Mononuclear cell (primary cell): Measurements from ENCODE around the gene REEP5. TPM values are rescaled to one million over a fixed set of nuclear protein-coding genes. Genes with fewer than 3 reads are reported as not detected.
"Not testable (repeated sequence)": the region's sequence is repeated elsewhere in the genome, so short reads cannot be mapped to it uniquely, and the experiment has no call there.

Experiments used
- H3K27me3 ChIP-seq: 2 replicates; pipeline ENCODE4 v1.6.0; 2011; ENCODE audit warnings: low read length, control low read depth; ENCODE audit not compliant: insufficient read depth
- H3K4me1 ChIP-seq: 2 replicates; pipeline ENCODE4 v1.5.1; 2011; ENCODE audit warnings: mild to moderate bottlenecking, low read length, control low read depth; ENCODE audit not compliant: insufficient read depth
- H3K4me3 ChIP-seq: 2 replicates; pipeline ENCODE4 v1.5.1; 2011; ENCODE audit warnings: mild to moderate bottlenecking, low read length, moderate library complexity
- H3K9me3 ChIP-seq: 2 replicates; pipeline ENCODE4 v1.5.1; 2011; ENCODE audit warnings: low read depth, mild to moderate bottlenecking, control low read depth, low read length
- total RNA-seq: library from RNA; depleted of rRNA; stranded (reverse); fragments of >200 nt; gene quantifications from one replicate; pipeline ENCODE4 v1.2.3, GENCODE V29; 2012

The REEP5 gene
- total RNA-seq = 13.1 TPM

- peaks cover 76% of the 10 kb centered on the region for H3K4me1 ChIP-seq
- H3K9me3 ChIP-seq = no peaks in the 10 kb centered on the region
- H3K27me3 ChIP-seq = no peaks in the 10 kb centered on the region
- H3K4me3 ChIP-seq = peak within 1 kb of the TSS; percentile 94
Measured at GRCh38 chr5:112921833-112922817, at the start of gene REEP5. Gene REEP5, minus strand, starts transcription at chr5:112922227. Its CDS starts 37 bp downstream, at chr5:112922190.

DNA sequence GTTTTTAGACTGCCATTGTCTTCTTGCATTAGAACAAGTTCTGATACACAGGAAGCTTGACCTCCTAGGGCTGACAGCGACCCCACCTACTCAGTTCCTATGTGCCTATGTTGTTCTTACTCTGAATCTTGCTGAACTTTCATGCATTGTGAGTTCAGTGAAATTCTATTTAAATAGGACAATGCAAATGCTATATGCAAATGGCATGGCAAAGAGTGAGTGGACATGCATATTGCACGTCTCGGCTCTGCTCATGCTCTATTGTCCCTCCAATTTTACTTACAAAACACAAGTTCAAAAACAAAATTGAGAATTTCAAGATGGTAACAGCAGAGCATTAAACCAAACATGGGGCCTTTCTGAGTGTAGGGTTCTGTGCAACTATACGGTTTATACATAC lies 49.2 kb upstream of the REEP5 start:
- no peak overlapping the region for H3K4me3 ChIP-seq
- H3K9me3 ChIP-seq = no peaks in the 10 kb centered on the region
- H3K4me1 ChIP-seq = peaks cover 7% of the 10 kb centered on the region
- no peaks in the 10 kb centered on the region for H3K27me3 ChIP-seq

DNA sequence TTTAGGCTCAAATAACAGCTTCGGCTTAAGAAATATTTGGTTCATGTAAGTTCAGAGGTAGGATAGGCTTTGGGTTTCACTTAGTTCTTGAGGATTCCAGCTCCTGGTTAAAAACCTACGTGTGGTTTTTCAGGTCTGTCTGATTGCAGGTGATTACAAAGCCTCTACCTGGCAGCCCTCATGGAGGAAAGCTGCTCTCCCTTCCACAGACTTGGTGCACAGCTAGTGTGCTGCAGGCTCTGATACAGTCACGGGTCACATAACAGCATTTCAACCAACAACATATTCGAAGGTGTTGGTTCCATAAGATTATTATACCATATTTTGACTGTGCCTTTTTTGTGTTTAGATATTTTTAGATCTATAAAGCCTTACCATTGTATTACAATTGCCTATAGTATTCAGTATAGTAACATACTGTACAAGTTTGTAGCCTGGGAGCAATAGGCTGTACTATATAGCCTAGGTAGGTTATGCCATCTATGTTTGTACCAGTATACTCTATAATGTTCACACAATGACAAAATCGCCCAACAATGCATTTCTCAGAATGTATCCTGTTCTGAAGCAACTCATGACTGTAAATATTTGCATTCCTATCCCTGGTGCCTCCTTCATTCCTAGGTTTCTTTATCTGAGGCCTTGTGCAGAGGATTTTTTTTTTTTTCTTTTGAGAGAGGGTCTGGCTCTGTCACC lies 46.5 kb upstream of the REEP5 start:
- Histone ChIP-seq H3K4me1 (peaks cover 6% of the 10 kb centered on the region), H3K9me3 (no peaks in the 10 kb centered on the region), H3K4me3 (no peak overlapping the region), H3K27me3 (no peaks in the 10 kb centered on the region)

GRCh38 chr5:112967520-112968083 lies 45.6 kb upstream of the REEP5 start:
- Histone ChIP-seq H3K9me3 (no peaks in the 10 kb centered on the region), H3K27me3 (no peaks in the 10 kb centered on the region), H3K4me1 (peaks cover 12% of the 10 kb centered on the region), H3K4me3 (no peak overlapping the region)

DNA sequence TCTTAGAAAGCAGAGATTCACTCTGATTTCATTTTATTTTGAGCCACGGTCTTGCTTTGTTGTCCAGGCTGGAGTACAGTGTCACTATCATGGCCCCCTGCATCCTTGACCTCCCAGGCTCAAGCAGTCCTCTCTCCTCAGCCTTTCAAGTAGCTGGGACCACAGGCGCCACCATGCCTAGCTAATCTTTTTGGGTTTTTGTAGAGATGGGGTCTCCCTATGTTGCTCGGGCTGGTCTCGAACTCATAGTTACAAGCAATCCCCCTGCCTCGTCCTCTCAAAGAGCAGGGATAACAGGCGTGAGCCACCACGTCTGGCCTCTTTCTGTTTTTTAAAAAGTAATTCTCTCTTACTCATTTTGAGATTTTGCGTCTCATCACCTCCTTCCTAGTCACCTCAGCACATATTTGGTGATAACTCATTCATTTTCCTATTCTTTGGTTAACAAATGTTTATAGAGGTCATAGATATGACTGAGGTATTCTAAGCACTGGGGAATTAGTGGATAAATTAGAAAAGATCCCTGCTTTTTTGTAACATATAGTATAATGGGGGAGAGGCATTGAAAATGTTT lies 43.8 kb upstream of the REEP5 start:
- Histone ChIP-seq H3K4me1 (peaks cover 16% of the 10 kb centered on the region), H3K27me3 (no peaks in the 10 kb centered on the region), H3K9me3 (no peaks in the 10 kb centered on the region), H3K4me3 (no peak overlapping the region)

- H3K4me1 ChIP-seq = peaks cover 23% of the 10 kb centered on the region
- not testable (repeated sequence) for H3K4me3 ChIP-seq, H3K9me3 ChIP-seq, H3K27me3 ChIP-seq
Measured at GRCh38 chr5:112963374-112963733, 41.3 kb upstream of the REEP5 start.

GRCh38 chr5:112960863-112961504 lies 39.0 kb upstream of the REEP5 start:
- peaks cover 28% of the 10 kb centered on the region for H3K4me1 ChIP-seq
- H3K9me3 ChIP-seq = no peaks in the 10 kb centered on the region
- no peak overlapping the region for H3K4me3 ChIP-seq
- no peaks in the 10 kb centered on the region for H3K27me3 ChIP-seq

DNA sequence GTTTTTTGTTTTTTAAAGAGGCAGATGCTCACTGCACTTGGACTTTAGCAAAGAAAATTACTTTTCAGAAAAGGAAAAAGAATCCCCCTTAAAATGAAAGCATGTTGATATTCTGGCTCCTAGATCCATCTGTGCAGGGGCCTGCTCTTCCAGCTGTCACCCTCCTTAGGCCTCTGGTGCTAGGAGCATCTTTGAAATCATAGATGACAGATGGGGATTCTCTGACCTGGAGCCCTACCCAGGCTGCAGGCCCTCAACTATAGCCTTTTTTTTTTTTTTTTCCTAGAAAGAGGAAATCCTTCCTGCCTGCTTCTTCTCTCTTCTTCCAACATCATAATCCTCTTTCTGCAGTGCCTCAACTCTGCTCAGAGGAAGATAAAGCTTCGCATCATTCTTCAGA lies 38.3 kb upstream of the REEP5 start:
- no peak overlapping the region for H3K4me3 ChIP-seq
- no peaks in the 10 kb centered on the region for H3K27me3 ChIP-seq
- no peaks in the 10 kb centered on the region for H3K9me3 ChIP-seq
- peaks cover 28% of the 10 kb centered on the region for H3K4me1 ChIP-seq

- H3K4me3 ChIP-seq, H3K9me3 ChIP-seq: not testable (repeated sequence)
Measured at GRCh38 chr5:112959872-112960271, 37.8 kb upstream of the REEP5 start.

GRCh38 chr5:112958093-112959088 lies 36.4 kb upstream of the REEP5 start:
- Histone ChIP-seq H3K27me3 (no peaks in the 10 kb centered on the region), H3K4me1 (peaks cover 20% of the 10 kb centered on the region), H3K9me3 (no peaks in the 10 kb centered on the region), H3K4me3 (no peak overlapping the region)

More at GRCh38 chr5:112959872-112960271, 37.8 kb upstream of the REEP5 start:
- not testable (repeated sequence) for H3K27me3 ChIP-seq
- peaks cover 28% of the 10 kb centered on the region for H3K4me1 ChIP-seq

GRCh38 chr5:112957036-112957808 lies 35.2 kb upstream of the REEP5 start:
- no peaks in the 10 kb centered on the region for H3K27me3 ChIP-seq

GRCh38 chr5:112956606-112957005 lies 34.6 kb upstream of the REEP5 start:
- no peaks in the 10 kb centered on the region for H3K9me3 ChIP-seq
- peaks cover 16% of the 10 kb centered on the region for H3K4me1 ChIP-seq
- no peak overlapping the region for H3K4me3 ChIP-seq
- H3K27me3 ChIP-seq = no peaks in the 10 kb centered on the region

More at GRCh38 chr5:112957036-112957808, 35.2 kb upstream of the REEP5 start:
- no peak overlapping the region for H3K4me3 ChIP-seq
- peaks cover 16% of the 10 kb centered on the region for H3K4me1 ChIP-seq
- H3K9me3 ChIP-seq = no peaks in the 10 kb centered on the region

DNA sequence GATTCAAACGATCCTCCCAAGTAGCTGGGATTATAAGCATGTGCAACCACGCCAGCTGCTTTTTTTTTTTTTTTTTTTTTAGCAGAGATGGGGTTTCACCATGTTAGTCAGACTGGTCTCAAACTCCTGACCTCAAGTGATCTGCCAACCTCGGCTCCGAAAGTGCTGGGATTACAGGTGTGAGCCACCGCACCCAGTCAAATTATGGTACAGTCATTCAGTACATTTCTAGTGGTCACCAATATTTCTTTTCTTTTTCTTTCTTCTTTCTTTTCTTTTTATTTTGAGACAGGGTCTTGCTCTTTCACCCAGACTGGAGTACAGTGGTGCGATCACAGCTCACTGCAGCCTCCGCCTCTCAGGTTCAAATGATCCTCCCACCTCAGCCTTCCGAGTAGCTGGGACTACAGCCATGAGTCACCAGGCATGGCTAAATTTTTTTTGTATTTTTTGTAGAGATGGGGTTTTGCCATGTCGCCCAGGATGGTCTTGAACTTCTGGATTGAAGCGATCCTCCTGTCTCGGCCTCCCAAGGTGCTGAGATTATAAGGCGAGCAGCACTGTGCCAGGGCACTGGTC lies 29.2 kb upstream of the REEP5 start:
- no peak overlapping the region for H3K4me3 ChIP-seq
- no peaks in the 10 kb centered on the region for H3K9me3 ChIP-seq
- H3K27me3 ChIP-seq = peaks cover 3% of the 10 kb centered on the region
- H3K4me1 ChIP-seq = no peaks in the 10 kb centered on the region
